Measurements from ENCODE around the gene CT45A7. TPM values are rescaled to one million over a fixed set of nuclear protein-coding genes. Genes with fewer than 3 reads are reported as not detected.
"Not testable (repeated sequence)": the region's sequence is repeated elsewhere in the genome, so short reads cannot be mapped to it uniquely, and the experiment has no call there.

The CT45A7 gene
- not detected in 2 replicates for total RNA-seq (2012; rRNA removed)

GRCh38 chrX:135837180-135837579 is at the start of gene CT45A7:
TSS of gene CT45A7 (minus strand) at chrX:135837280. CDS start at chrX:135833533, 3,747 bp downstream.
- H3K9me3 ChIP-seq (replicated peaks; ENCODE audit: low read length); H3K4me1 ChIP-seq (ENCODE audit: control insufficient read depth, insufficient read depth, low read length): not testable (repeated sequence)

GRCh38 chrX:135882741-135883140 is 45.7 kb upstream of the CT45A7 start:
- H3K36me3 ChIP-seq (ENCODE audit: insufficient read depth, low read length); H3K9me3 ChIP-seq (replicated peaks; ENCODE audit: low read length); H3K4me1 ChIP-seq (ENCODE audit: control insufficient read depth, insufficient read depth, low read length); H3K4me3 ChIP-seq (ENCODE audit: low read length); H3K9ac ChIP-seq (ENCODE audit: low read depth, low read length); H3K4me2 ChIP-seq (ENCODE audit: low read length); H3K27me3 ChIP-seq (ENCODE audit: control insufficient read depth, insufficient read depth, low read length): not testable (repeated sequence)

More at GRCh38 chrX:135837180-135837579, at the start of gene CT45A7:
- not testable (repeated sequence) for H3K9ac ChIP-seq (ENCODE audit: low read depth, low read length); H3K36me3 ChIP-seq (ENCODE audit: insufficient read depth, low read length); H3K27me3 ChIP-seq (ENCODE audit: control insufficient read depth, insufficient read depth, low read length); H3K4me3 ChIP-seq (ENCODE audit: low read length); H3K4me2 ChIP-seq (ENCODE audit: low read length)

GRCh38 chrX:135871712-135872111 is 34.6 kb upstream of the CT45A7 start, which contains the start of gene CT45A9:
TSS of gene CT45A9 (minus strand) at chrX:135871812. CDS start at chrX:135868061, 3,751 bp downstream.
- H3K9me3 ChIP-seq (replicated peaks; ENCODE audit: low read length); H3K4me1 ChIP-seq (ENCODE audit: control insufficient read depth, insufficient read depth, low read length); H3K4me2 ChIP-seq (ENCODE audit: low read length); H3K9ac ChIP-seq (ENCODE audit: low read depth, low read length); H3K36me3 ChIP-seq (ENCODE audit: insufficient read depth, low read length); H3K27me3 ChIP-seq (ENCODE audit: control insufficient read depth, insufficient read depth, low read length); H3K4me3 ChIP-seq (ENCODE audit: low read length): not testable (repeated sequence)

GRCh38 chrX:135854438-135854837 is 17.4 kb upstream of the CT45A7 start, which contains the start of gene CT45A8:
TSS of gene CT45A8 (minus strand) at chrX:135854538. CDS start at chrX:135850783, 3,755 bp downstream.
- H3K9ac ChIP-seq (ENCODE audit: low read depth, low read length); H3K4me1 ChIP-seq (ENCODE audit: control insufficient read depth, insufficient read depth, low read length); H3K27me3 ChIP-seq (ENCODE audit: control insufficient read depth, insufficient read depth, low read length); H3K9me3 ChIP-seq (replicated peaks; ENCODE audit: low read length); H3K36me3 ChIP-seq (ENCODE audit: insufficient read depth, low read length); H3K4me3 ChIP-seq (ENCODE audit: low read length); H3K4me2 ChIP-seq (ENCODE audit: low read length): not testable (repeated sequence)

GRCh38 chrX:135819912-135820311 is 17.2 kb downstream of the CT45A7 start, which contains the start of gene CT45A2:
TSS of gene CT45A2 (minus strand) at chrX:135820012. CDS start at chrX:135816265, 3,747 bp downstream.
- not testable (repeated sequence) for H3K9ac ChIP-seq (ENCODE audit: low read depth, low read length); H3K4me2 ChIP-seq (ENCODE audit: low read length); H3K9me3 ChIP-seq (replicated peaks; ENCODE audit: low read length); H3K27me3 ChIP-seq (ENCODE audit: control insufficient read depth, insufficient read depth, low read length); H3K36me3 ChIP-seq (ENCODE audit: insufficient read depth, low read length); H3K4me1 ChIP-seq (ENCODE audit: control insufficient read depth, insufficient read depth, low read length); H3K4me3 ChIP-seq (ENCODE audit: low read length)

- not testable (repeated sequence) for H3K9ac ChIP-seq (ENCODE audit: low read depth, low read length); H3K4me1 ChIP-seq (ENCODE audit: control insufficient read depth, insufficient read depth, low read length); H3K27me3 ChIP-seq (ENCODE audit: control insufficient read depth, insufficient read depth, low read length)
Observed at GRCh38 chrX:135802687-135803086, 34.4 kb downstream of the CT45A7 start, which contains the start of gene CT45A6. TSS of gene CT45A6 (minus strand) at chrX:135802787. CDS start at chrX:135798993, 3,794 bp downstream.

GRCh38 chrX:135785403-135785802 is 51.7 kb downstream of the CT45A7 start, which contains the start of gene CT45A5:
TSS of gene CT45A5 (minus strand) at chrX:135785503. CDS start at chrX:135781729, 3,774 bp downstream.
- H3K4me2 ChIP-seq (ENCODE audit: low read length); H3K4me3 ChIP-seq (ENCODE audit: low read length); H3K36me3 ChIP-seq (ENCODE audit: insufficient read depth, low read length); H3K27me3 ChIP-seq (ENCODE audit: control insufficient read depth, insufficient read depth, low read length); H3K4me1 ChIP-seq (ENCODE audit: control insufficient read depth, insufficient read depth, low read length); H3K9me3 ChIP-seq (replicated peaks; ENCODE audit: low read length); H3K9ac ChIP-seq (ENCODE audit: low read depth, low read length): not testable (repeated sequence)

More at GRCh38 chrX:135802687-135803086, 34.4 kb downstream of the CT45A7 start, which contains the start of gene CT45A6:
- H3K9me3 ChIP-seq (replicated peaks; ENCODE audit: low read length); H3K4me3 ChIP-seq (ENCODE audit: low read length); H3K4me2 ChIP-seq (ENCODE audit: low read length); H3K36me3 ChIP-seq (ENCODE audit: insufficient read depth, low read length): not testable (repeated sequence)

All from skeletal muscle satellite cell (primary cell).